ENCODE measurements around the gene GAGE1.
"Not testable (repeated sequence)": the region's sequence is repeated elsewhere in the genome, so short reads cannot be mapped to it uniquely, and the experiment has no call there.

GAGE1 gene, protein sequence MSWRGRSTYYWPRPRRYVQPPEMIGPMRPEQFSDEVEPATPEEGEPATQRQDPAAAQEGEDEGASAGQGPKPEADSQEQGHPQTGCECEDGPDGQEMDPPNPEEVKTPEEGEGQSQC

DNA sequence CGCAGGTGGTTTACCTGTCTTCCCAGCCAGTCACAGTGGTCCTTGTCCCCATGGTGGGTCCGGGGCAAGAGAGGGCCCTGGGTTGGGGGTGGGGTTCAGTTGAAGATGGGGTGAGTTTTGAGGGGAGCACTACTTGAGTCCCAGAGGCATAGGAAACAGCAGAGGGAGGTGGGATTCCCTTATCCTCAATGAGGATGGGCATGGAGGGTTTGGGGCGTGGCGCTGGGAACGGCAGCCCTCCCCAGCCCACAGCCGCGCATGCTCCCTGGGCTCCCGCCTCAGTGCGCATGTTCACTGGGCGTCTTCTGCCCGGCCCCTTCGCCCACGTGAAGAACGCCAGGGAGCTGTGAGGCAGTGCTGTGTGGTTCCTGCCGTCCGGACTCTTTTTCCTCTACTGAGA, at the start of gene GAGE1:
Gene GAGE1, plus strand, starts transcription at position 301 of the 400 bp plus-strand sequence. CDS start 1,155 bp downstream, outside the sequence.
- not testable (repeated sequence) for DNase-seq

DNA sequence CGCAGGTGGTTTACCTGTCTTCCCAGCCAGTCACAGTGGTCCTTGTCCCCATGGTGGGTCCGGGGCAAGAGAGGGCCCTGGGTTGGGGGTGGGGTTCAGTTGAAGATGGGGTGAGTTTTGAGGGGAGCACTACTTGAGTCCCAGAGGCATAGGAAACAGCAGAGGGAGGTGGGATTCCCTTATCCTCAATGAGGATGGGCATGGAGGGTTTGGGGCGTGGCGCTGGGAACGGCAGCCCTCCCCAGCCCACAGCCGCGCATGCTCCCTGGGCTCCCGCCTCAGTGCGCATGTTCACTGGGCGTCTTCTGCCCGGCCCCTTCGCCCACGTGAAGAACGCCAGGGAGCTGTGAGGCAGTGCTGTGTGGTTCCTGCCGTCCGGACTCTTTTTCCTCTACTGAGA, 47.8 kb upstream of the GAGE1 start, which contains the start of gene GAGE12E:
Gene GAGE12E, plus strand, starts transcription at position 301 of the 400 bp plus-strand sequence. CDS start 1,155 bp downstream, outside the sequence.
- not testable (repeated sequence) for DNase-seq

- not testable (repeated sequence) for DNase-seq
Measured at GRCh38 chrX:49560542-49560941, 38.3 kb upstream of the GAGE1 start, which contains the start of gene GAGE12F. Gene GAGE12F, plus strand, starts transcription at chrX:49560842. Its CDS starts 1,155 bp downstream, at chrX:49561997.

DNA sequence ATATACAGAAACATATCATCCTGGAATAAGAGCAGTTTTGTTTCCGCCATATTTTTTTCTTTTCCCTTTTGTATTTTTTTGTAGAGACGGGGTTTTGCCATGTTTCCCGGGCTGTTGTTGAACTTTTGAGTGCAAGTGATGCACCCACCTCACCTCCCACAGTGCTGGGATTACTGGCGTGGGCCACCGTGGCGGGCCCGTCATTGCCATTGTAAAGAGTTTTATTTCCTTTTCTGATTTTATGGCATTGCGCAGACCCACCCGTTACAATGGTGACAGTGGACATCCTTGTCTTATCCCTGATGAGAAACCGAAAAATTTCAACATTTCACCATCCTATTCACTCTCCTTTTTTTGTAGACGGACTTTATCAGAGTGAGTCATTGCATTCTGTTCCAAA, 30.1 kb upstream of the GAGE1 start:
- DNase-seq, result not testable (repeated sequence)

DNA sequence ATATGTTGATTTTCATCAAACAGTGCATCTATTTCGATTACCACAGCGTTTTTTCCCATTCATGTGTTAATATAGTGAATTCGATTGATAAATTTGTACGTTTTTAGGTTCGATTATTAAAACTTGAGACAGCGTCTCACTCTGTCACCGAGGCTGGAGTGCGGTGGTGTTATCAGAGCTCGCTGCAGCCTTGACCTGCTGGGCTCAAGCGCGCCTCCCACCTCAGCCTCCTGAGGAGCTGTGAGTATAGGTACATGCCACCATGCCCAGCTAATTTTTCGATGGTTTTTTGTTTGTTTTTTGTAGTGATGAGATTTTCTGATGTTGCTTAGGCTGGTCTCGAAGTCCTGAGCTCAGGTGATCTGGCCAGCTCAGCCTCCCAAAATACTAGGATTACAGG, 29.7 kb upstream of the GAGE1 start:
- not testable (repeated sequence) for DNase-seq

GRCh38 chrX:49570100-49570499, 28.7 kb upstream of the GAGE1 start, which contains the start of gene GAGE12G:
Gene GAGE12G, plus strand, starts transcription at chrX:49570400. Its CDS starts 1,155 bp downstream, at chrX:49571555.
- not testable (repeated sequence) for DNase-seq

GRCh38 chrX:49579649-49580048, 19.2 kb upstream of the GAGE1 start, which contains the start of gene GAGE12H:
Gene GAGE12H, plus strand, starts transcription at chrX:49579949. Its CDS starts 1,155 bp downstream, at chrX:49581104.
- DNase-seq, result not testable (repeated sequence)

DNA sequence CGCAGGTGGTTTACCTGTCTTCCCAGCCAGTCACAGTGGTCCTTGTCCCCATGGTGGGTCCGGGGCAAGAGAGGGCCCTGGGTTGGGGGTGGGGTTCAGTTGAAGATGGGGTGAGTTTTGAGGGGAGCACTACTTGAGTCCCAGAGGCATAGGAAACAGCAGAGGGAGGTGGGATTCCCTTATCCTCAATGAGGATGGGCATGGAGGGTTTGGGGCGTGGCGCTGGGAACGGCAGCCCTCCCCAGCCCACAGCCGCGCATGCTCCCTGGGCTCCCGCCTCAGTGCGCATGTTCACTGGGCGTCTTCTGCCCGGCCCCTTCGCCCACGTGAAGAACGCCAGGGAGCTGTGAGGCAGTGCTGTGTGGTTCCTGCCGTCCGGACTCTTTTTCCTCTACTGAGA, 9.6 kb upstream of the GAGE1 start, which contains the start of gene GAGE2A:
Gene GAGE2A, plus strand, starts transcription at position 301 of the 400 bp plus-strand sequence. CDS start 1,155 bp downstream, outside the sequence.
- not testable (repeated sequence) for DNase-seq

- DNase-seq, result peak; percentile 22
Measured at GRCh38 chrX:49589769-49590478, 8.9 kb upstream of the GAGE1 start.

- DNase-seq, result not testable (repeated sequence)
Measured at GRCh38 chrX:49590488-49590887, 8.3 kb upstream of the GAGE1 start.

GRCh38 chrX:49610718-49611310, 12.0 kb downstream of the GAGE1 start:
- no peak for DNase-seq

- DNase-seq, result no peak
Measured at GRCh38 chrX:49618574-49618973, 19.8 kb downstream of the GAGE1 start.

- DNase-seq, result peak; percentile 31
Measured at GRCh38 chrX:49627086-49627777, 28.4 kb downstream of the GAGE1 start.

- no peak for DNase-seq
Measured at GRCh38 chrX:49644991-49645637, 46.3 kb downstream of the GAGE1 start.

DNA sequence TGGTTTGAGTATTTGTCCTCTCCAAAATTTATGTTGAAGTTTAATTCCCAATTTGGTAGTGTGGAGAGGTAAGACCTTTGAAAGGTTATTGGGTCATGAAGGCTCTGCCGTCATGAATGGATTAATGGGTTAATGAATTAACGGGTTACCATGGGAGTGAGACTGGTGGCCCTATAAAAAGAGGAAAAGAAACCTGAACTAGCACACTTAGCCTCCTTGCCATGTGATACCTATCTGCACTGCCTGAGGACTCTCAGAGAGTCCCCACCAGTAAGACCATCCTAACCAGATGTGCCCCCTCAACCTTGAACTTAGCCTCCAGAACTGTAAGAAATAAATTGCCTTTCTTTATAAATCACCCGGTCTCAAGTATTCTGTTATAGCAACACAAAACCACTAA, 57.7 kb downstream of the GAGE1 start:
- DNase-seq, result no peak

All from stimulated activated CD8-positive, alpha-beta memory T cell treated with anti-CD3 and anti-CD28 coated beads, Interleukin-4, amount 100 ng/mL, for 48 hours (primary cell).